ENCODE results near the gene SUGP2. TPM values are rescaled to one million over a fixed set of nuclear protein-coding genes. Genes with fewer than 3 reads are reported as not detected.

Gene SUGP2
- total and polyA plus RNA-seq, 9 of the 15 experiments (the other 6 are each of a cell fraction or from before 2014, with no cell fraction given): 13.1 to 101 (median 63.1) TPM

- H3K4me1 ChIP-seq (replicated peaks in 1 of 2; ENCODE audit: control insufficient read depth in 2 of 2, insufficient read depth in 2 of 2, low read length in 2 of 2): peaks cover 23 to 34% of the 10 kb centered on the region in 2 experiments
- 0 out of 2 replicates have a peak overlapping the region, but pooled peaks have one; percentile 32 for H3K4me2 ChIP-seq (ENCODE audit: insufficient read depth, low read length)
- no peaks in the 10 kb centered on the region for H4K20me1 ChIP-seq (replicated peaks; ENCODE audit: control insufficient read depth, insufficient read depth, low read length)
- DNase-seq (ENCODE audit: extremely low read depth in 1 of 4, low spot score in 3 of 4): no peak
- H3K9me3 ChIP-seq (replicated peaks; ENCODE audit: control insufficient read depth, insufficient read depth, low read depth, low read length): no peaks in the 10 kb centered on the region
- H3K27me3 ChIP-seq (ENCODE audit: control insufficient read depth in 2 of 2, insufficient read depth in 2 of 2, low read length in 2 of 2): no peaks in the 10 kb centered on the region
- FAIRE-seq: no peak
- TF ChIP-seq ZNF121 (CRISPR knock-in tag; conservative IDR thresholded peaks at IDR 0.05) (peak; percentile 78), ZNF695 (CRISPR knock-in tag; IDR thresholded peaks at IDR 0.05) (no peak)
- in situ Hi-C loops (cut with MboI) (no loop called here), intact Hi-C loops (cut with micrococcal nuclease) (no loop called here)
- ChIA-PET POLR2A (interaction anchor here (1.1 kb wide), 1 partner anchor 9 kb away, joined by 4 read pairs; no protein-coding TSS in a partner anchor), CTCF (ENCODE audit: low intra/inter-chr PET ratio) (no interaction called here)
- H2AFZ ChIP-seq (ENCODE audit: low read depth, low read length): no peak overlapping the region
- TSS peak; percentile 9 for BruUV-seq (replicated peaks)
- H3K9me1 ChIP-seq (ENCODE audit: control insufficient read depth, insufficient read depth, low read length): no peaks in the 10 kb centered on the region
- ATAC-seq: no peak
- H3K9ac ChIP-seq (ENCODE audit: insufficient read depth in 1 of 2, low read depth in 2 of 2, low read length in 2 of 2): no peak overlapping the region
- peaks cover 14% of the 10 kb centered on the region for H3K36me3 ChIP-seq (ENCODE audit: control insufficient read depth, insufficient read depth, low read length)
- peaks cover 72% of the 10 kb centered on the region for H3K79me2 ChIP-seq (ENCODE audit: control insufficient read depth, insufficient read depth, low read length)
- H3K27ac ChIP-seq (ENCODE audit: extremely low read depth, low read depth, low read length): no peak overlapping the region
- 87% methylated on average over 11 of the region's 11 CpGs for WGBS (ENCODE audit: insufficient coverage, low coverage, missing lambda C conversion rate)
- no peak overlapping the region for H3K4me3 ChIP-seq
Observed at GRCh38 chr19:19067276-19068072, 34.2 kb upstream of the SUGP2 start.

Measured in K562 (cell line).